Osteoblast (primary cell): ENCODE measurements around the gene PTOV1. TPM values are rescaled to one million over a fixed set of nuclear protein-coding genes. Genes with fewer than 3 reads are reported as not detected.
A peak's percentile ranks its signal among the peaks of the same experiment; 100 is the strongest.

Experiments used
- DNase-seq: peaks from one replicate; pipeline ENCODE4 v3.0.0; 2011; ENCODE audit warnings: low spot score, mixed read lengths; ENCODE audit not compliant: insufficient read length; ENCODE audit errors: missing footprints
- H2AFZ ChIP-seq: 2 replicates; pipeline ENCODE4 v1.6.0; 2011; ENCODE audit warnings: mild to moderate bottlenecking, low read length
- H3K27ac ChIP-seq: 2 replicates; pipeline ENCODE4 v1.5.1; 2011; ENCODE audit warnings: mild to moderate bottlenecking, low read depth, low read length, moderate library complexity
- H3K27me3 ChIP-seq: 2 replicates; pipeline ENCODE4 v1.6.0; 2012; ENCODE audit warnings: mild to moderate bottlenecking, control low read depth, inconsistent platforms, low read length, moderate library complexity; ENCODE audit not compliant: insufficient read depth
- H3K36me3 ChIP-seq: 2 replicates; pipeline ENCODE4 v1.5.1; 2011; ENCODE audit warnings: mild to moderate bottlenecking, low read length, control low read depth, moderate library complexity; ENCODE audit not compliant: insufficient read depth
- H3K4me1 ChIP-seq: 2 replicates; pipeline ENCODE4 v1.5.1; 2011; ENCODE audit warnings: mild to moderate bottlenecking, low read length, control low read depth, moderate library complexity; ENCODE audit not compliant: insufficient read depth
- H3K4me2 ChIP-seq: 2 replicates; pipeline ENCODE4 v1.6.0; 2011; ENCODE audit warnings: mild to moderate bottlenecking, low read length; ENCODE audit not compliant: insufficient read depth
- H3K4me3 ChIP-seq: fragments of 200-600 bp; sonication (generic); 3 replicates; pipeline ENCODE4 v1.5.1; 2012; ENCODE audit warnings: mild to moderate bottlenecking, low read length, inconsistent platforms; ENCODE audit not compliant: insufficient read depth
- H3K79me2 ChIP-seq: 2 replicates; pipeline ENCODE4 v1.6.0; 2012; ENCODE audit warnings: mild to moderate bottlenecking, low read length, control low read depth, inconsistent platforms; ENCODE audit not compliant: insufficient read depth
- H3K9me3 ChIP-seq: 2 replicates; pipeline ENCODE4 v1.5.1; 2011; ENCODE audit warnings: low read depth, low read length, control low read depth
- H4K20me1 ChIP-seq: 2 replicates; pipeline ENCODE4 v1.6.0; 2012; ENCODE audit warnings: mild to moderate bottlenecking, low read length, control low read depth; ENCODE audit not compliant: insufficient read depth
- CTCF ChIP-seq: IDR thresholded peaks from 2 replicates; pipeline ENCODE4 v1.5.1; 2011; ENCODE audit warnings: mild to moderate bottlenecking, low read depth, low read length, moderate library complexity; ENCODE audit errors: extremely low read depth
- total RNA-seq: library from RNA; depleted of rRNA; stranded (reverse); fragments of >200 nt; gene quantifications from 2 replicates; pipeline ENCODE4 v1.2.3, GENCODE V29; 2012

PTOV1 gene
- total RNA-seq, 1 donor = 39.4 TPM

DNA sequence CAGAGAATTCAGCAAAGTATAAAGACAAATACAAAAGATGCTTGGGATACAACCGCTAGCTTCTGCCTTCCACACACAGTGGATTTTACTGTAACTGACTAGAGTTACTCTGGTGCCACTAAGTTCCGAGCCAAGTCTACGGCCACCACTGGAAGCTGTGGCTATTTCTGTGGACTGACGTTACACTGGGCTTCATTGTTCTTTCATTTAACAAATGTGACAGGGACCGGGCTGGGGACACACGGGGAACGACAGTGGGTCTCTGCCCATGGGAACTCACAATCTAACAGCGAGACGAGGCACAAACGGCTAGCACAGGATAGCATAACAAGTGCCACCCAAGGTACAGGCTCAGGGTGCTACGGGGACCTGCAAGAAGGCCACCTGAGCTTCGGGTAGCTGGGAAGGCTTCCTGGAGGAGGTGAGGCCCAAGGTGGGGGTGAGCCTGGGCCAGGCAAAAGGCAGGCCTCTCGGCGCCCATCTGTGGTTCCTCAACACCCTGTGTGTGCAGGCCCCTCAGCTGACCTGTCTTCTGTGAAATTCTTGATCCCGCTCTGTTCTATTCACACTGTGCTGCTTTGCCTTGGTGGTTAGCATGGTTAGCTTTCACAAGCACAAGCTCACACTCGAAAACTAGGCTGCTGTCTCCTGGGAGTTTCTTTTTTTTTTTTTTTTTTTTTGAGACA, 56.1 kb downstream of the PTOV1 start:
- no peak overlapping the region for H3K4me3 ChIP-seq
- no peak for TF ChIP-seq CTCF
- no peak overlapping the region for H3K4me2 ChIP-seq
- H3K27me3 ChIP-seq = no peaks in the 10 kb centered on the region
- peaks cover 3% of the 10 kb centered on the region for H3K4me1 ChIP-seq
- H3K79me2 ChIP-seq = peaks cover 8% of the 10 kb centered on the region
- H4K20me1 ChIP-seq = peaks cover 24% of the 10 kb centered on the region
- peak; percentile 27 for DNase-seq
- no peak overlapping the region for H2AFZ ChIP-seq
- H3K27ac ChIP-seq = no peak overlapping the region
- peaks cover 26% of the 10 kb centered on the region for H3K36me3 ChIP-seq
- no peaks in the 10 kb centered on the region for H3K9me3 ChIP-seq

DNA sequence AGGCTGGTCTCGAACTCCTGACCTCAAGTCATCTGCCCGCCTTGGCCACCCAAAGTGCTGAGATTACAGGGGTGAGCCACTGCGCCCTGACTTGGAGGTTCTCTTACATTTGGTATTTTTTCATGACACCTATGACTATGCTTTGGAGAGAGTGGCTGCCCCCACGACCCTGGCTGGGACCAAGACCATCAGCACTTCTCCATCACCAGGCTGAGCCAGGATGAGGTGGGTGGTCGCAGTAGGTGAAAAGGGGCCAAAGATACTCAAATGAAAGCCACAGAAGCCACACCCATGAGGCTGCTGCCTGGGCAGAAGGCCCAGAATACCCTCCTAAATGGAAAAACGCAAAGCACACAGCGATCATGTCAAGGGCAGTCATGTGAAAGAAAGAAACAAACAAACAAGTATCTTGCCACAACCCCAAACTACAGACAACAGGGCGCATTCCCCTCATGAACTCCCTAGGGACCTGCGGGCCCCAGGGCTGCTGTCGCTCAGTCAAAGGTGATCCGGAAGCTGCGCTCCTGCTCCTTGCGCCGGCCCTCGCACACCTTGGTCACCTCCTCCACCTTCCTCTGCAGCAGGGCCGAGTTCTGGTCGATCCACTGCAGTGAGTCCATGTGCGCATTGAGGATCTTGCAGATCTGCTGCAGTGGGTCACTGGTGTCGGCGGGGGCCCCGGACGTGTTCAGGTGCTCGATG, 56.9 kb downstream of the PTOV1 start:
- H4K20me1 ChIP-seq = peaks cover 24% of the 10 kb centered on the region
- no peaks in the 10 kb centered on the region for H3K9me3 ChIP-seq

GRCh38 chr19:49908480-49909420, 57.8 kb downstream of the PTOV1 start:
- Histone ChIP-seq H4K20me1 (peaks cover 29% of the 10 kb centered on the region), H3K79me2 (peaks cover 18% of the 10 kb centered on the region), H3K9me3 (no peaks in the 10 kb centered on the region), H3K27me3 (no peaks in the 10 kb centered on the region), H3K4me1 (peaks cover 3% of the 10 kb centered on the region), H2AFZ (no peak overlapping the region), H3K36me3 (peaks cover 38% of the 10 kb centered on the region), H3K27ac (no peak overlapping the region), H3K4me3 (no peak overlapping the region), H3K4me2 (no peak overlapping the region)
- DNase-seq = peak; percentile 29
- no peak for TF ChIP-seq CTCF

More for the DNA sequence above, 56.9 kb downstream of the PTOV1 start:
- DNase-seq = peak; percentile 38
- H3K4me2 ChIP-seq = no peak overlapping the region
- no peak for TF ChIP-seq CTCF
- H3K27ac ChIP-seq = no peak overlapping the region
- H2AFZ ChIP-seq = no peak overlapping the region
- no peaks in the 10 kb centered on the region for H3K27me3 ChIP-seq
- no peak overlapping the region for H3K4me3 ChIP-seq
- peaks cover 11% of the 10 kb centered on the region for H3K79me2 ChIP-seq
- peaks cover 30% of the 10 kb centered on the region for H3K36me3 ChIP-seq
- H3K4me1 ChIP-seq = peaks cover 3% of the 10 kb centered on the region
